ENCODE measurements around the gene CATSPERD.
"Not testable (repeated sequence)": the region's sequence is repeated elsewhere in the genome, so short reads cannot be mapped to it uniquely, and the experiment has no call there.

Gene CATSPERD

DNA sequence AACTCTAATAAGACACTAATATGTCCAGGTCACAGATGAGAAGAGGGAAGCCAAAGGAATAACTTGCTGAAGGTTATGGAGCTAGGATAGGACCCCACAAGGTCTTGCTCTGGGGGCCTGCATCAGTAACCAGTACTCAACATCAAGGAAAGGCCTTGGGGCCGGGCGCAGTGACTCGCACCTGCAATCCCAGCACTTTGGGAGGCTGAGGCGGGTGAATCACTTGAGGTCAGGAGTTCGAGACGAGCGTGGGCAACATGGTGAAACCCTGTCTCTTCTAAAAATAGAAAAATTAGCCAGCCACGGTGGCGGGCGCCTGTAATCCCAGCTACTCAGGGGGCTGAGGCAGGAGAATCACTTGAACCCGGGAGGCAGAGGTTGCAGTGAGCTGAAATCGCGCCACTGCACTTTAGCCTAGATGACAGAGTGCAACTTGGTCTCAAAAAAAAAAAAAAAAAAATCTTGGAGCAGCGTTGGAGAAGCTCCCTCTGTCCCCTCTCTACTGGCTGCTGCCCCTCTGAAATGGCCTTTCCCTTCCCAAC lies 2.3 kb upstream of the CATSPERD start:
- Mint-ChIP-seq H3K36me3 (peaks cover 13% of the 10 kb centered on the region), H3K27me3 (no peaks in the 10 kb centered on the region), H3K4me3 (peak overlapping the region; percentile 14), H3K4me1 (peaks cover 14% of the 10 kb centered on the region), H3K27ac (peak overlapping the region; percentile 69), H3K9me3 (no peaks in the 10 kb centered on the region)
- ATAC-seq (ENCODE audit: low read depth) (no peak), DNase-seq (ENCODE audit: low spot score in 2 of 2) (no peak)

DNA sequence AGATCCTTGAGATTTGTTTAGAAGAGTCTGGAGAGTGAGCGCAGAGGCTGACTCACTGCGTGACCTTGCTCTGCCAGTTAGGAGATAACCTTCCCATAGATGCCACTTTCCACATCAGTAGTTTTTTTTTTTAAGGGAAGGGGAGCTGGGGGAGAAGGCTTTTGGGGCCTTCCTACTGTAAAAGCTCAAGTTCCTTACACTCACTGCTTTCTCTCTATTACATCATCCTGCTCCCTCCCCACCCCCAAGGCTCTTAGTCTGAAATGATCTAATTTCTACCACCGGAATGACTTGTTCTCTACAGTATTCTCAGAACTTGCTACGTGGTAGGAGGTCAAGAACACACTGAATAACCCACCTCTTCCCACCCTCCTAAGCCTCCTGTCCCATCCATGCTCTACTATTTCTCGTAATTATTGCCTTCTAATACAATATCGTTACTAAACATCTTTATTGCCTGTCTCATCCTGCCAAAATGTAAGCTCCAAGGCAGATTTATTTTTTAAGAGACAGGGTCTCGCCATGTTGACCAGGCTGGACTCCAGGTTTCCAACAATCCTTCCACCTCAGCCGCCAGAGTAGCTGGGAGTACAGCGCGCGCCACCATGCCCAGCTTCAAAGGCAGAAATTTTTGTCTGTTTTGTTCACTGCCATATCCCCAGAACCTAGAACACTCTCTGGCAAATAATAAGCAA lies 1.7 kb upstream of the CATSPERD start:
- Mint-ChIP-seq H3K27me3 (no peaks in the 10 kb centered on the region), H3K4me3 (peak overlapping the region; percentile 92), H3K4me1 (peaks cover 14% of the 10 kb centered on the region), H3K36me3 (peaks cover 10% of the 10 kb centered on the region), H3K27ac (peak overlapping the region; percentile 96), H3K9me3 (no peaks in the 10 kb centered on the region)
- ATAC-seq (ENCODE audit: low read depth) (no peak), DNase-seq (ENCODE audit: low spot score in 2 of 2) (no peak)

DNA sequence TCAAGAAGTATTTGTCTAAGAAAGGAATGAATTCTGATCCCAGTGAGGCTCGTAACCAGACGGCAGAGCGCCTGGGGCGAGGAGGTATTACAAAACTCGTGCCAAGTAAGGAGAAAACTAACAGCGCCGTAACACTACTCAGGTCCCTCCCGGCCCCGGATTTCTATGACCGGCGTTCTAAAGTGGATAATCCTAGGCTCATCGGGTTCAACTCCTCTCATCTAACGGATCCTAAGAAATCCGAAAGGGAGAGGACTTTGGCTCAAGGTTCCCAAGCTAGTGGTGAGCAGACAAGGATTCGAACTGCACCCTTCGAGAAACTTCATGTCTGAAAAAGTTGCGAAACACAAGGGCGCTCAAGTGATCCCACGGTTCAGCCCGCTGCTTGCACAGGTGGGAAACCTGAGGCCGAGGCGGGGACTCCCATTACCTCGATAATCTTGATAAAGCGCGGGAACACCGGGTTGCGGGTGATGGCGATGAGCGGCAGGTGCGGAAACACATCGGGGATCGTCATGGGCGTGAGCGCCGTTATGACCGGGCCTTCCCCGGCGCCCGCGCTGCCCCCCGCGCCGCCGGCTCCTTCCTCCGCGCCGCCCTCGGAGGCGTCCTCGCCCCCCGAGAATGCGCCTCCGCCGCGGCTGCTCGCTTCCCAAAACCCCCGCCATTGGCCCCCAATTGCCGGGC lies 1.0 kb upstream of the CATSPERD start:
- peak overlapping the region; percentile 96 for H3K27ac Mint-ChIP-seq
- DNase-seq (ENCODE audit: low spot score in 2 of 2) (peak in 1 of 2 donors; percentile 22), ATAC-seq (ENCODE audit: low read depth) (no peak)
- no peaks in the 10 kb centered on the region for H3K27me3 Mint-ChIP-seq
- H3K4me1 Mint-ChIP-seq, result peaks cover 14% of the 10 kb centered on the region
- no peaks in the 10 kb centered on the region for H3K9me3 Mint-ChIP-seq
- H3K36me3 Mint-ChIP-seq, result peaks cover 6% of the 10 kb centered on the region
- H3K4me3 Mint-ChIP-seq, result peak overlapping the region; percentile 92

DNA sequence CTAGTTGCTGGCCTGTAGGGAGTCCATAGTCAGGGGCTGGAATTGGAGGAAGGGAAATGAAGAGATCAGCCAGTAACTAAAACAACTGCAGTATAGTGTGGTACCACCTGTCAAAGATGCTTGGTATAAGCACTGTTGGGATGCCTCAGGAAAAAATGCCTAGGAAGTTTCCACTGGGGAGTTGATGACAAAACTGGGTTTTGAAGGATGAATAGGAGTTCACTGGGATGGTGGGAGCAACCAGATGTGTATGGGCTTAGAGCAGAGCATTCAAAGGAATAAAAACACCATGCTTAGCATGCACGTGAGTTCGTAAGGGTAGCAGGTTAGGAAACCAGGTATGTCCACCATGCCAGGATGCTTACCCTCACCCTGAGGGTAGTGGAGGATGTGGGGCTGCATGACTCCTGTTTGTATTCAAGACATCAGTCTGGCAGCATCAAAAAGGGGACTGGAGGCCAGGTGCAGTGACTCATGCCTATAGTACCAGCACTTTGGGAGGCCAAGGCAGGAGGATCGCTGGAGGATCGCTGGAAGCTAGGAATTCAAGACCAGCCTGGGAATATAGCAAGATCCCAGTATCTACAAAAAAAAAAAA lies 7.1 kb downstream of the CATSPERD start:
- ATAC-seq (ENCODE audit: low read depth) (no peak), DNase-seq (ENCODE audit: low spot score in 2 of 2) (no peak)
- Mint-ChIP-seq H3K4me3 (no peak overlapping the region), H3K9me3 (peaks cover 2% of the 10 kb centered on the region), H3K27ac (no peak overlapping the region), H3K36me3 (no peaks in the 10 kb centered on the region), H3K4me1 (no peaks in the 10 kb centered on the region), H3K27me3 (peaks cover 5% of the 10 kb centered on the region)

DNA sequence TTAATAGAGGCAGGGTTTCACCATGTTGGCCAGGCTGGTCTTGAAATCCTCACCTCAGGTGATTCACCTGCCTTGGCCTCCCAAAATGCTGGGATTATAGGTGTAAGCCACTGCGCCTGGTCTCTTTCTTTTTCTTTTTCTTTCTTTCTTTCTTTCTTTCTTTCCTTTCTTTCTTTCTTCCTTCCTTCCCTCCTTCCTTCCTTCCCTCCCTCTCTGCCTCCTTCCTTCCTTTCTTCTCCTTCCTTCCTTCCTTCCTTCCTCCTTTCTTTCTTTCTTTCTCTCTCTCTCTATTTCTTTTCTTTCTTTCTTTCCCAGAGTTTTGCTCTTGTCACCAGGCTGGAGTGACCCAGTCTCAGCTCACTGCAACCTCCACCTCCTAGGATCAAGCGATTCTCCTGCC lies 12.7 kb downstream of the CATSPERD start:
- H3K27me3 Mint-ChIP-seq; H3K27ac Mint-ChIP-seq; ATAC-seq (ENCODE audit: low read depth); H3K9me3 Mint-ChIP-seq; H3K36me3 Mint-ChIP-seq; H3K4me1 Mint-ChIP-seq; DNase-seq (ENCODE audit: low spot score in 2 of 2); H3K4me3 Mint-ChIP-seq: not testable (repeated sequence)

DNA sequence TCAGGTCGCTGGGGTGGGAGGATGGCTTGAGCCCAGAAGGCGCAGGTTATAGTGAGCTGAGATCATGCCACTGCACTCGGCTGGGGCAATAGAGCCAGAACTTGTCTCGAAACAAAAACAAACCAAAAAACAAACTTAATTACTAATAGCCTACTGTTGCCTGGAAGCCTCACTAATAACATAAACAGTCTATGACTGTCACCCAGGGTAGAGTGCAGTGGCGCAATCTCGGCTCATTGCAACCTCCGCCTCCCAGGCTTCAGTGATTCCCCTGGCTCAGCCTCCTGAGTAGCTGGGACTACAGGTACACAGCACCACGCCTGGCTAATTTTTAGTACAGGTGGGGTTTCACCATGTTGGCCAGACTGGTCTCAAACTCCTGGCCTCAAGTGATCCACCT lies 18.0 kb downstream of the CATSPERD start:
- peaks cover 3% of the 10 kb centered on the region for H3K27me3 Mint-ChIP-seq
- no peak overlapping the region for H3K4me3 Mint-ChIP-seq
- H3K36me3 Mint-ChIP-seq, result no peaks in the 10 kb centered on the region
- H3K4me1 Mint-ChIP-seq, result no peaks in the 10 kb centered on the region
- DNase-seq (ENCODE audit: low spot score in 2 of 2), result no peak
- H3K9me3 Mint-ChIP-seq, result peaks cover 4% of the 10 kb centered on the region
- H3K27ac Mint-ChIP-seq, result no peak overlapping the region
- no peak for ATAC-seq (ENCODE audit: low read depth)

DNA sequence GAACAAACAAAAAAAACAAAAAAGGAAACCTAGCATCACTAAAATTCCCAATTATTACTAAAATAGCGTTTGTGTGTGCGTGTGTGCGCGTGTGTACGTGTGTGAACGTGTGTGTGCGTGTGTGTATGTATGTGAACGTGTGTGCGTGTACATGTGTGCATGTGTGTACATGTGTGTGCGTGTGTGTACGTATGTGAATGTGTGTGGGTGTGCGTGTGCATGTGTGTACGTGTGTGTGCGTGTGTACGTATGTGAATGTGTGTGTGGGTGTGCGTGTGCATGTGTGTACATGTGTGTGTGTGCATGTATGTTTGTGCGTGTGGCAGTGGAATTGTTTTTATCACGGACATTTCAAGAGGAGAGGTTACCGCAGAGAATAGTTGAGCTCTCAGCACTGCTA lies 21.6 kb downstream of the CATSPERD start:
- no peaks in the 10 kb centered on the region for H3K4me1 Mint-ChIP-seq
- H3K27me3 Mint-ChIP-seq, result peaks cover 1% of the 10 kb centered on the region
- H3K36me3 Mint-ChIP-seq, result no peaks in the 10 kb centered on the region
- no peak for DNase-seq (ENCODE audit: low spot score in 2 of 2)
- H3K4me3 Mint-ChIP-seq, result no peak overlapping the region
- no peak for ATAC-seq (ENCODE audit: low read depth)
- no peak overlapping the region for H3K27ac Mint-ChIP-seq
- H3K9me3 Mint-ChIP-seq, result peaks cover 4% of the 10 kb centered on the region

DNA sequence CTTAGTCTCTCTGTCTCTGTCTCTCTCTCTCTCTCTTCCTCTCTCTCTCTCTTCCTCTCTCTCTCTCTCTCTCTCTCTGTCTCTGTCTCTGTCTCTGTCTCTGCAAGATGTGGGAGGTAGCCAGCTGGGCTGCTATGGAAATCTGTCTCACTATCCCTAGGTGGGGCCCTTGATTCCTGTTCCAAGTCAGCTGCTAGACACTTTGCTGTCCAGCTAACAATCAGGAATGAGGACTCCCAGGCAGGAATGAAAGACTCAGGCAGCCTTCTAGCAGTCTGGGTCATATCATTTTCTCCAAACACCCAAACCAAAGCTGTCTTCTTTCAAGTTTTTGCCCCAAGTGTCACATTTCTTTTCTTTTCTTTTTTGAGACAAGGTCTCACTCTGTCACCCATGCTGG lies 23.2 kb downstream of the CATSPERD start:
- Mint-ChIP-seq H3K4me3 (no peak overlapping the region), H3K27me3 (peaks cover 1% of the 10 kb centered on the region), H3K36me3 (no peaks in the 10 kb centered on the region), H3K27ac (peak overlapping the region; percentile 11), H3K4me1 (no peaks in the 10 kb centered on the region), H3K9me3 (peaks cover 4% of the 10 kb centered on the region)
- no peak for DNase-seq (ENCODE audit: low spot score in 2 of 2)
- ATAC-seq (ENCODE audit: low read depth), result no peak

DNA sequence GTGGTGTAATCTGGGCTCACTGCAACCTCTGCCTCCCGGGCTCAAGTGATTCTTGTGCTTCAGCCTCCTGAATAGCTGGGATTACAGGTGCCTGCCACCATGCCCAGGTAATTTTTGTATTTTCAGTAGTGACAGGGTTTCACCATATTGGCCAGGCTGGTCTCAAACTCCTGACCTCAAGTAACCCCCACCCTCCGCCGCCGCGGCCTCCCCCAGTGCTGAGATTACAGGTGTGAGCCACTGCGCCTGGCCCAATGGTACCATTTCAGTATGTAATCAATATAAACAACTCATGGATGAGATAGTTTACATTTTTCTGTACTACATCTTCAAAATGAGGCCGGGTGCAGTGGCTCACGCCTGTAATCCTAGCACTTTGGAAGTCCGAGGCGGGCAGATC lies 24.6 kb downstream of the CATSPERD start:
- H3K36me3 Mint-ChIP-seq; H3K27me3 Mint-ChIP-seq; H3K4me3 Mint-ChIP-seq; H3K27ac Mint-ChIP-seq; H3K9me3 Mint-ChIP-seq; DNase-seq (ENCODE audit: low spot score in 2 of 2); ATAC-seq (ENCODE audit: low read depth); H3K4me1 Mint-ChIP-seq: not testable (repeated sequence)

DNA sequence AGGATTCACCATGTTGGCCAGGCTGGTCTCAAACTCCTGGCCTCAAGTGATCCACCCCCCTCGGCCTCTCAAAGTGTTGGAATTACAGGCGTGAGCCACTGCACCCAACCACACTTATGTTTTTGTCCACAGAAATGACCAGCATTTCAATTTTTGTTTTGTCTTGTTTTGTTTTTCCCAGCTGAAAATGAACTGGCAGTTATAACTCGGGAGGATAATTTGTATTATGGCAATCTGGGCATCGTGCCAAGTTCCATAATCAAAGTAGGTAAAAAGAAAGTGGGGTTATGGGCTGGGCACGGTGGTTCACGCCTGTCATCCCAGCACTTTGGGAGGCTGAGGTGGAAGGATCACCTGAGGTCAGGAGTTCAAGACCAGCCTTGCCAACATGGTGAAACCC lies 28.5 kb downstream of the CATSPERD start:
- not testable (repeated sequence) for ATAC-seq (ENCODE audit: low read depth); H3K27ac Mint-ChIP-seq; H3K9me3 Mint-ChIP-seq

DNA sequence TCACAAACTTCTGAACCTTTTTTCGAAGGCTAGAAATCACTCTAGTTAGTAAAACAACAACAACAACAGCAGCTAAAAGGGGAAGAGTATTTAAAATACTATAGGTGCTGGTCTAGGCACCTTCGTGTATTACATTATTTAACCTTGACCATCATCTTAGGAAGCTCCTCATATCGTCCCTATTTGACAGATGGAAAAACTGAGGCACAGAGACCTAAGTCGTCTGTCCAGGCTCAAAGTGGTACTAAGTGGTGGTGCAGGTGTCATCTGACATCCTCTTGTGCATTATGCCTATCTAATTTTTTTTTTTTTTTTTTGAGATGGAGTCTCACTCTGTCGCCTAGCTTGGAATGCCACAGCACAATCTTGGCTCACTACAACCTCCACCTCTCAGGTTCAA lies 29.1 kb downstream of the CATSPERD start:
- H3K9me3 Mint-ChIP-seq, result no peaks in the 10 kb centered on the region

More for the DNA sequence above, 28.5 kb downstream of the CATSPERD start:
- H3K36me3 Mint-ChIP-seq; DNase-seq (ENCODE audit: low spot score in 2 of 2); H3K4me1 Mint-ChIP-seq; H3K27me3 Mint-ChIP-seq; H3K4me3 Mint-ChIP-seq: not testable (repeated sequence)

DNA sequence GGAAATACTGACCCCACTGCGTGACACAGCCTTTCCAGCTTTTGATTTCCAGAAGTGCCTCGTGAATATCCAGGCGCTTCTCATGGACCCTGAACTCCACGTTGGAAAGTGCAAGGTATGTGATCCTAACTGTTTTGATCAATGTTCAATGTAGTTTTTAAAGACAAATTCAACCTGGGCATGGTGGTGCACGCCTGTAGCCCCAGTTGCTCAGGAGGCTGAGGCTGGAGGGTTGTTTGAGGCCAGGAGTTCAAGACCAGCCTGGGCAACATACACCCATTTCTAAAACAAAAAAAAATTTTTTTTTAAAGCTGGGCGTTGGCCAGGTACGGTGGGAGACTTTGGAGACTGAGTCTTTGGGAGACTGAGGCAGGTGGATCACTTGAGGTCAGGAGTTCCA lies 31.3 kb downstream of the CATSPERD start:
- DNase-seq (ENCODE audit: low spot score in 2 of 2), result no peak
- Mint-ChIP-seq H3K36me3 (no peaks in the 10 kb centered on the region), H3K27ac (no peak overlapping the region), H3K4me3 (no peak overlapping the region), H3K9me3 (no peaks in the 10 kb centered on the region), H3K27me3 (peaks cover 5% of the 10 kb centered on the region), H3K4me1 (no peaks in the 10 kb centered on the region)
- no peak for ATAC-seq (ENCODE audit: low read depth)

More for the DNA sequence above, 29.1 kb downstream of the CATSPERD start:
- Mint-ChIP-seq H3K4me1 (no peaks in the 10 kb centered on the region), H3K4me3 (no peak overlapping the region), H3K27ac (no peak overlapping the region), H3K36me3 (no peaks in the 10 kb centered on the region), H3K27me3 (peaks cover 5% of the 10 kb centered on the region)
- no peak for DNase-seq (ENCODE audit: low spot score in 2 of 2)
- no peak for ATAC-seq (ENCODE audit: low read depth)

DNA sequence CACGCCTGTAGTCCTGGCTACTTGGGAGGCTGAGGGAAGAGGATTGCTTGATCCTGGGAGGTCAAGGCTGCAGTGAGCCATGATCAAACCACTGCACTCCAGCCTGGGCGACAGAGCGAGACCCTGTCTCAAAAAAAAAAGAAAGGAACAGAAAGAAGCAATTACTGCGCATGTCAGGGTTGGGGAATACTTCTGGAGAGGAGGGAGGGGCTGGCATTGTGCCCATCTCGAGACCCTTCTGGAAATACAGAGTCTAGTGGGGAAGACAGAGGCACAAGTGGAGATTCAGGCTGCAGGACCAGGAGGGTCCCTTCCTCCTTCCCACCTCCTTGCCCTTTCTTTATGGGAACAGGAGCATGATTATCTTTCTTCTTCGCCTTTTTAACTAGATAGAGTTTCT lies 33.3 kb downstream of the CATSPERD start:
- H3K36me3 Mint-ChIP-seq, result no peaks in the 10 kb centered on the region
- ATAC-seq (ENCODE audit: low read depth) (no peak), DNase-seq (ENCODE audit: low spot score in 2 of 2) (no peak)
- no peaks in the 10 kb centered on the region for H3K4me1 Mint-ChIP-seq
- no peak overlapping the region for H3K27ac Mint-ChIP-seq
- H3K4me3 Mint-ChIP-seq, result no peak overlapping the region
- H3K9me3 Mint-ChIP-seq, result no peaks in the 10 kb centered on the region
- H3K27me3 Mint-ChIP-seq, result peaks cover 9% of the 10 kb centered on the region

DNA sequence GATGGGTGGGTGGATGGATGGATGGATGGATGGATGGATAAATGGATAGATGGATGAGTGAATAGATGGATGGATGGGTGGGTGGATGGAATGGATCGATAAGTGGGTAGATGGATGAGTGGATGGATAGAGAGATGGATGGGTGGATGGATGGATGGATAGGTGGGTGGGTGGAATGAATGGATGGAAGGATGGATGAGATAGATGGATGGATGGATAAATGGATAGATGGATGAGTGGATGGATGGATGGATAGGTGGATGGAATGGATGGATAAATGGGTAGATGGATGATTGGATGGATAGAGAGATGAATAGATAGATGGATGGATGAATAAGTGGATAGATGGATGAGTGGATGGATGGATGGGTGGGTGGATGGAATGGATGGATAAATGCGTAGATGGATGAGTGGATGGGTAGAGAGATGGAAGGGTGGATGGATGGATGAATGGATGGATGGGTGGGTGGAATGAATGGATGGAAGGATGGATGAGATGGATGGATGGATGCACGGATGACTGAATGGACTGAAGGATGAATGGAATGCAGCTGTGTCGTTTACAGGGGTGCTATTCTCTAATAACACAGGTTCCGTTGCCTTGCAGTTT lies 42.3 kb downstream of the CATSPERD start:
- H3K4me1 Mint-ChIP-seq, result no peaks in the 10 kb centered on the region
- DNase-seq (ENCODE audit: low spot score in 2 of 2), result no peak
- peaks cover 8% of the 10 kb centered on the region for H3K9me3 Mint-ChIP-seq
- H3K27me3 Mint-ChIP-seq, result peaks cover 11% of the 10 kb centered on the region
- no peak overlapping the region for H3K4me3 Mint-ChIP-seq
- H3K36me3 Mint-ChIP-seq, result no peaks in the 10 kb centered on the region
- no peak for ATAC-seq (ENCODE audit: low read depth)
- H3K27ac Mint-ChIP-seq, result no peak overlapping the region
